Vagina (tissue), 2 donors: ENCODE data around the gene NTM. TPM values are rescaled to one million over a fixed set of nuclear protein-coding genes. Genes with fewer than 3 reads are reported as not detected.

Source experiments
- DNase-seq, 2 donors: peaks; one replicate each; pipeline ENCODE4 v3.0.0-alpha.2; 2017; ENCODE audit errors: extremely low spot score in 2 of 2
- H3K27ac ChIP-seq: fragments of 200-600 bp; sonication (generic); one replicate; pipeline ENCODE4 v1.5.1; 2019
- H3K27me3 ChIP-seq: fragments of 200-600 bp; sonication (generic); one replicate; pipeline ENCODE4 v1.5.1; 2019
- H3K36me3 ChIP-seq, 2 donors: fragments of 200-600 bp; sonication (generic); one replicate each; pipeline ENCODE4 v1.5.1; 2017 to 2019
- H3K4me1 ChIP-seq: fragments of 200-600 bp; sonication (generic); one replicate; pipeline ENCODE4 v1.5.1; 2019
- H3K4me3 ChIP-seq, 2 donors: fragments of 200-600 bp; sonication (generic); 1 replicate in 1 of 2; 2 replicates in 1 of 2; pipeline ENCODE4 v1.5.1; 2016 to 2019
- H3K9me3 ChIP-seq: fragments of 200-600 bp; sonication (generic); one replicate; pipeline ENCODE4 v1.5.1; 2019
- POLR2A ChIP-seq, 2 donors: fragments of 450-650 bp; IDR thresholded peaks; one replicate each; pipeline ENCODE4 v1.6.1; 2017; ENCODE audit warnings: antibody characterized with exemption in 2 of 2, mild to moderate bottlenecking in 2 of 2, moderate library complexity in 2 of 2
- POLR2AphosphoS5 ChIP-seq, 2 donors: sonication (generic); formaldehyde crosslinking; IDR thresholded peaks; one replicate each; pipeline ENCODE4 v1.9.0; 2017; ENCODE audit warnings: antibody characterized with exemption in 2 of 2, mild to moderate bottlenecking in 2 of 2, low read depth in 1 of 2; ENCODE audit not compliant: insufficient read depth in 1 of 2
- intact Hi-C: fragments of 100-400 bp; cut with DNase I; formaldehyde crosslinking; loops from one replicate; pipeline ENCODE4 v1.15.1; 2023
- total RNA-seq: library from RNA; depleted of rRNA; stranded (reverse); fragments of >200 nt; gene quantifications from one replicate; pipeline ENCODE4 v1.2.3, GENCODE V29; 2016
- TF ChIP-seq, protein P1 (sequence below), 3 experiments: fragments of 450-650 bp in 2 of 3; fragments of 200-600 bp in 1 of 3; sonication (generic) in 1 of 3; IDR thresholded peaks; one replicate each; pipeline ENCODE4 v1.5.1; 2017 to 2019; ENCODE audit warnings: antibody characterized with exemption in 3 of 3, mild to moderate bottlenecking in 2 of 3, moderate library complexity in 2 of 3

NTM gene
- total RNA-seq, 1 donor from 2014 or later: 4.2 TPM

- intact Hi-C loops: no loop called here
- Histone ChIP-seq H3K36me3 (no peaks in the 10 kb centered on the region), H3K9me3 (no peaks in the 10 kb centered on the region), H3K27ac (no peak overlapping the region), H3K27me3 (no peaks in the 10 kb centered on the region), H3K4me3 (no peak overlapping the region), H3K4me1 (no peaks in the 10 kb centered on the region)
- DNase-seq: peak in 1 of 2 donors; percentile 49
- TF ChIP-seq POLR2A (IDR thresholded peaks at IDR 0.05): no peak
- TF ChIP-seq, protein P1, sequence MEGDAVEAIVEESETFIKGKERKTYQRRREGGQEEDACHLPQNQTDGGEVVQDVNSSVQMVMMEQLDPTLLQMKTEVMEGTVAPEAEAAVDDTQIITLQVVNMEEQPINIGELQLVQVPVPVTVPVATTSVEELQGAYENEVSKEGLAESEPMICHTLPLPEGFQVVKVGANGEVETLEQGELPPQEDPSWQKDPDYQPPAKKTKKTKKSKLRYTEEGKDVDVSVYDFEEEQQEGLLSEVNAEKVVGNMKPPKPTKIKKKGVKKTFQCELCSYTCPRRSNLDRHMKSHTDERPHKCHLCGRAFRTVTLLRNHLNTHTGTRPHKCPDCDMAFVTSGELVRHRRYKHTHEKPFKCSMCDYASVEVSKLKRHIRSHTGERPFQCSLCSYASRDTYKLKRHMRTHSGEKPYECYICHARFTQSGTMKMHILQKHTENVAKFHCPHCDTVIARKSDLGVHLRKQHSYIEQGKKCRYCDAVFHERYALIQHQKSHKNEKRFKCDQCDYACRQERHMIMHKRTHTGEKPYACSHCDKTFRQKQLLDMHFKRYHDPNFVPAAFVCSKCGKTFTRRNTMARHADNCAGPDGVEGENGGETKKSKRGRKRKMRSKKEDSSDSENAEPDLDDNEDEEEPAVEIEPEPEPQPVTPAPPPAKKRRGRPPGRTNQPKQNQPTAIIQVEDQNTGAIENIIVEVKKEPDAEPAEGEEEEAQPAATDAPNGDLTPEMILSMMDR (IDR thresholded peaks at IDR 0.05): no peak
- no peak for TF ChIP-seq POLR2AphosphoS5 (IDR thresholded peaks at IDR 0.05; ENCODE audit: insufficient read depth in 1 of 2, low read depth in 1 of 2)
These were observed 323.3 kb downstream of the NTM start for GRCh38 chr11:131693756-131694155.

GRCh38 chr11:131694526-131695424, 324.4 kb downstream of the NTM start:
- TF ChIP-seq POLR2AphosphoS5 (IDR thresholded peaks at IDR 0.05; ENCODE audit: insufficient read depth in 1 of 2, low read depth in 1 of 2): no peak
- TF ChIP-seq, protein P1 (IDR thresholded peaks at IDR 0.05): peak; percentile 44 to 66 (median 51)
- Histone ChIP-seq H3K4me3 (no peak overlapping the region), H3K9me3 (no peaks in the 10 kb centered on the region), H3K36me3 (no peaks in the 10 kb centered on the region), H3K4me1 (no peaks in the 10 kb centered on the region), H3K27me3 (no peaks in the 10 kb centered on the region), H3K27ac (no peak overlapping the region)
- peak; percentile 72 to 82 for DNase-seq
- intact Hi-C loops: no loop called here

GRCh38 chr11:131695889-131696429, 325.5 kb downstream of the NTM start:
- DNase-seq: peak in 1 of 2 donors; percentile 54
- intact Hi-C loops: no loop called here
- no peak overlapping the region for H3K27ac ChIP-seq
- no peaks in the 10 kb centered on the region for H3K27me3 ChIP-seq
- no peaks in the 10 kb centered on the region for H3K4me1 ChIP-seq
- no peaks in the 10 kb centered on the region for H3K36me3 ChIP-seq
- no peaks in the 10 kb centered on the region for H3K9me3 ChIP-seq
- no peak overlapping the region for H3K4me3 ChIP-seq
- TF ChIP-seq POLR2A (IDR thresholded peaks at IDR 0.05): no peak
- TF ChIP-seq, protein P1 (IDR thresholded peaks at IDR 0.05): no peak
- TF ChIP-seq POLR2AphosphoS5 (IDR thresholded peaks at IDR 0.05; ENCODE audit: insufficient read depth in 1 of 2, low read depth in 1 of 2): no peak

GRCh38 chr11:131696690-131697089, 326.3 kb downstream of the NTM start:
- H3K4me3 ChIP-seq: no peak overlapping the region
- H3K27me3 ChIP-seq: no peaks in the 10 kb centered on the region
- TF ChIP-seq POLR2AphosphoS5 (IDR thresholded peaks at IDR 0.05; ENCODE audit: insufficient read depth in 1 of 2, low read depth in 1 of 2) (no peak), POLR2A (IDR thresholded peaks at IDR 0.05) (no peak)
- TF ChIP-seq, protein P1 (IDR thresholded peaks at IDR 0.05): no peak
- intact Hi-C loops: no loop called here
- no peaks in the 10 kb centered on the region for H3K4me1 ChIP-seq
- no peak overlapping the region for H3K27ac ChIP-seq
- no peaks in the 10 kb centered on the region for H3K36me3 ChIP-seq
- no peak for DNase-seq
- H3K9me3 ChIP-seq: no peaks in the 10 kb centered on the region

DNA sequence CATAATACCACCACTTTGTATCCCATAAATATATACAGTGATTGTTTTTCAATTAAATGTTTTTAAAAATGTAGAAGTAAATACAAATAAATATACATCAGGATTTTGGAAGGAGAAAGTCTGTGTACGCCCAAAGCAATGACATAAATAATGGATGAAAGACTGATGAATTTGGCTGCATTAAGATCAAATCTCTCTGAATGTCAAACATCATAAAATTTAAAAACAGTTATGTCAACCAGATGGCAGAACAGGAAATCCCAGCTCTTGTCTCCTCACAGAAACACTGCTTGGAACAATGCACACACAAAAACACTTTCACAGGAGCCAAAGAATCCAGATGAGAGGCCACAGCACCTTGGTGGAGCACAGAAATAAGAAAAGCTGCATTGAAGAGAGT, 332.9 kb downstream of the NTM start:
- H3K4me1 ChIP-seq: no peaks in the 10 kb centered on the region
- DNase-seq: no peak
- no peaks in the 10 kb centered on the region for H3K36me3 ChIP-seq
- H3K9me3 ChIP-seq: no peaks in the 10 kb centered on the region
- intact Hi-C loops: no loop called here
- H3K4me3 ChIP-seq: no peak overlapping the region
- no peak overlapping the region for H3K27ac ChIP-seq
- no peaks in the 10 kb centered on the region for H3K27me3 ChIP-seq
- TF ChIP-seq, protein P1 (IDR thresholded peaks at IDR 0.05): no peak
- TF ChIP-seq POLR2A (IDR thresholded peaks at IDR 0.05) (no peak), POLR2AphosphoS5 (IDR thresholded peaks at IDR 0.05; ENCODE audit: insufficient read depth in 1 of 2, low read depth in 1 of 2) (no peak)
